Adrenal gland (tissue), 12 donors: ENCODE measurements around the gene UQCC3. TPM values are rescaled to one million over a fixed set of nuclear protein-coding genes. Genes with fewer than 3 reads are reported as not detected.

Experiments
- DNase-seq, 7 donors: peaks; one replicate each; pipeline ENCODE4 v3.0.0-alpha.2; 2019 to 2020
- H3K27ac ChIP-seq, 5 donors: fragments of 200-600 bp; sonication (generic) in 4 of 5; 1 replicate in 3 of 5; 2 replicates in 2 of 5; pipeline versions ENCODE4 v1.5.1 to v1.8.0; 2016 to 2020; ENCODE audit warnings: mild to moderate bottlenecking in 1 of 5
- H3K27me3 ChIP-seq: fragments of 200-600 bp; 2 replicates; pipeline ENCODE4 v1.8.0; 2021
- H3K36me3 ChIP-seq, 2 donors: fragments of 200-600 bp; replicated peaks in 1 of 2; 1 replicate in 1 of 2; 2 replicates in 1 of 2; pipeline versions ENCODE4 v1.5.1 to v1.8.0; 2018 to 2022
- H3K4me1 ChIP-seq, 2 donors: fragments of 200-600 bp; replicated peaks in 1 of 2; 1 replicate in 1 of 2; 2 replicates in 1 of 2; pipeline versions ENCODE4 v1.5.1 to v1.8.0; 2018 to 2021
- H3K4me3 ChIP-seq, 4 donors: fragments of 200-600 bp; sonication (generic) in 3 of 4; one replicate each; pipeline ENCODE4 v1.5.1; 2016 to 2018
- H3K9me3 ChIP-seq, 3 donors: fragments of 200-600 bp; sonication (generic) in 1 of 3; replicated peaks in 1 of 3; 1 replicate in 2 of 3; 2 replicates in 1 of 3; pipeline versions ENCODE4 v1.5.1 to v1.8.0; 2016 to 2021
- CTCF ChIP-seq, 6 experiments: fragments of 450-650 bp in 4 of 6; fragments of 200-600 bp in 2 of 6; sonication (generic) in 1 of 6; IDR thresholded peaks; 1 replicate in 5 of 6; 2 replicates in 1 of 6; pipeline versions ENCODE4 v1.5.1 to v1.8.0; 2016 to 2021; ENCODE audit warnings: antibody characterized with exemption in 6 of 6, mild to moderate bottlenecking in 2 of 6, moderate library complexity in 1 of 6
- POLR2A ChIP-seq, 2 donors: fragments of 450-650 bp; IDR thresholded peaks; one replicate each; pipeline ENCODE4 v1.6.1; 2017; ENCODE audit warnings: antibody characterized with exemption in 2 of 2, mild to moderate bottlenecking in 2 of 2, moderate library complexity in 1 of 2
- WGBS, 4 donors: extraction: QIAGEN DNeasy Blood & Tissue Kit in 2 of 4; methylation state at CpG; one replicate each; pipeline versions ENCODE4 v1.1.5 to v1.1.7; 2013 to 2017; 5-methylcytosine and 5-hydroxymethylcytosine counted together
- intact Hi-C, 2 donors: fragments of 100-400 bp; cut with DNase I; formaldehyde crosslinking; loops; one replicate each; pipeline versions ENCODE4 v1.14.1 to v1.15.0; 2022 to 2023
- polyA plus RNA-seq, 3 donors: library from polyadenylated mRNA; stranded (reverse); fragments of 200-250 nt in 2 of 3; fragments of 350-450 nt in 1 of 3; fragmentation: Illumina TruSeq in 1 of 3; extraction: RNeasy Lipid Tissue Mini Kit (QIAGEN cat#74804) in 1 of 3; gene quantifications; one replicate each; pipeline ENCODE4 v1.2.3, GENCODE V29; 2013 to 2014
- total RNA-seq, 9 donors: library from RNA; depleted of rRNA in 4 of 9; stranded (reverse); fragments of >200 nt in 4 of 9; fragments of 120-200 nt in 1 of 9; fragmentation: NEBNext Ultra II Directional in 1 of 9; extraction: Animal tissue kit (Norgen Biotek cat#: 25700) in 1 of 9; gene quantifications; one replicate each; pipeline versions ENCODE4 v1.1.0 to v1.2.4, GENCODE V29; 2013 to 2023
- donor health status: healthy with polysubstance abuse.
- donor health status: Bipolar disorder and iron deficiency.
- donor health status: DM: yes; HTN: yes; CAD: no.
- donor health status: DM: no; HTN: no; CAD: no.
- donor health status: DM: no; HTN: no; CAD: no.
- donor health status: DM: yes; HTN: yes; CAD: no.

Gene UQCC3
- total and polyA plus RNA-seq, 12 donors, result 2.2 to 25.7 (median 15.8) TPM

GRCh38 chr11:62678433-62678769 is 6.9 kb downstream of the UQCC3 start:
- 1 to 7% (median 4%) methylated on average over 4 to 16 of the region's 16 CpGs for WGBS, 4 donors
- peak overlapping the region; percentile 73 to 92 (median 78) for H3K4me3 ChIP-seq
- H3K36me3 ChIP-seq, result peaks cover 0 to 27% of the 10 kb centered on the region in 2 donors
- no peaks in the 10 kb centered on the region for H3K27me3 ChIP-seq
- intact Hi-C loops, result no loop called here
- H3K9me3 ChIP-seq, result no peaks in the 10 kb centered on the region
- TF ChIP-seq CTCF (IDR thresholded peaks at IDR 0.05), result no peak
- no peak for TF ChIP-seq POLR2A (IDR thresholded peaks at IDR 0.05)
- H3K4me1 ChIP-seq, result peaks cover 12 to 24% of the 10 kb centered on the region in 2 donors
- peak overlapping the region; percentile 58 to 91 (median 82) for H3K27ac ChIP-seq
- DNase-seq, result no peak

GRCh38 chr11:62678770-62679696 is 7.6 kb downstream of the UQCC3 start, which contains the start of gene UBXN1:
Gene UBXN1 (minus strand): TSS chr11:62679073. CDS start chr11:62678923, 150 bp downstream.
- H3K4me1 ChIP-seq, result peaks cover 12 to 21% of the 10 kb centered on the region in 2 donors
- peak; percentile 87 to 94 (median 91) for DNase-seq
- H3K27ac ChIP-seq, result peak within 1 kb of the TSS; percentile 58 to 91 (median 82)
- no peaks in the 10 kb centered on the region for H3K27me3 ChIP-seq
- peak within 1 kb of the TSS; percentile 73 to 92 (median 78) for H3K4me3 ChIP-seq
- TF ChIP-seq POLR2A (IDR thresholded peaks at IDR 0.05) (peak in 1 of 2 donors; percentile 71), CTCF (IDR thresholded peaks at IDR 0.05) (no peak)
- WGBS, 4 donors, result 7 to 18% (median 9%) methylated on average over 20 to 55 of the region's 55 CpGs
- intact Hi-C loops, result no loop called here
- peaks cover 0 to 27% of the 10 kb centered on the region in 2 donors for H3K36me3 ChIP-seq
- no peaks in the 10 kb centered on the region for H3K9me3 ChIP-seq

GRCh38 chr11:62680825-62681240 is 9.4 kb downstream of the UQCC3 start:
- Histone ChIP-seq H3K27ac (peak overlapping the region in 2 of 5 donors; percentile 34 to 65), H3K36me3 (peaks cover 0 to 17% of the 10 kb centered on the region in 2 donors), H3K4me3 (no peak overlapping the region), H3K4me1 (peaks cover 12 to 21% of the 10 kb centered on the region in 2 donors), H3K27me3 (no peaks in the 10 kb centered on the region), H3K9me3 (no peaks in the 10 kb centered on the region)
- DNase-seq, result peak; percentile 41 to 75 (median 66)
- TF ChIP-seq CTCF (IDR thresholded peaks at IDR 0.05) (peak; percentile 36 to 69 (median 61)), POLR2A (IDR thresholded peaks at IDR 0.05) (no peak)
- intact Hi-C loops, result no loop called here
- WGBS, 4 donors, result 43 to 54% (median 47%) methylated on average over 4 of the region's 4 CpGs

GRCh38 chr11:62682518-62682917 is 11.0 kb downstream of the UQCC3 start:
- no peak for DNase-seq
- WGBS, 4 donors, result 83 to 95% (median 86%) methylated on average over 7 of the region's 7 CpGs
- H3K27ac ChIP-seq, result no peak overlapping the region
- H3K27me3 ChIP-seq, result no peaks in the 10 kb centered on the region
- no peak overlapping the region for H3K4me3 ChIP-seq
- TF ChIP-seq POLR2A (IDR thresholded peaks at IDR 0.05), result no peak
- no peak for TF ChIP-seq CTCF (IDR thresholded peaks at IDR 0.05)
- peaks cover 12 to 17% of the 10 kb centered on the region in 2 donors for H3K4me1 ChIP-seq
- peaks cover 0 to 4% of the 10 kb centered on the region in 2 donors for H3K36me3 ChIP-seq
- H3K9me3 ChIP-seq, result no peaks in the 10 kb centered on the region
- intact Hi-C loops, result no loop called here
